Neural cell (in vitro differentiated cells): ENCODE measurements around the gene C20orf144.

Experiments used
- CTCF ChIP-seq: fragments of 450-650 bp; IDR thresholded peaks from 2 replicates; pipeline ENCODE4 v1.5.1; 2014; ENCODE audit warnings: antibody characterized with exemption, mild to moderate bottlenecking, moderate library complexity; ENCODE audit not compliant: poor library complexity, severe bottlenecking
- TAF1 ChIP-seq: IDR thresholded peaks from 2 replicates; pipeline ENCODE4 v1.6.1; 2012; ENCODE audit warnings: low read depth

GRCh38 chr20:33666293-33667244 is 4.4 kb downstream of the C20orf144 start, which contains the start of gene ACTL10:
- TF ChIP-seq CTCF (no peak), TAF1 (no peak)
